T-helper 9 cell (primary cell): ENCODE results near the gene TAP2.
"Not testable (repeated sequence)": the region's sequence is repeated elsewhere in the genome, so short reads cannot be mapped to it uniquely, and the experiment has no call there.

Source experiments
- DNase-seq: peaks from one replicate; pipeline ENCODE4 v3.0.0-alpha.2; 2020
- total RNA-seq, 2 donors: gene quantifications; one replicate each; lab custom pipeline; 2026; lab: John Stamatoyannopoulos, UW

Gene TAP2
- 58.8 to 81.6 reads per million in 2 donors for total RNA-seq

DNA sequence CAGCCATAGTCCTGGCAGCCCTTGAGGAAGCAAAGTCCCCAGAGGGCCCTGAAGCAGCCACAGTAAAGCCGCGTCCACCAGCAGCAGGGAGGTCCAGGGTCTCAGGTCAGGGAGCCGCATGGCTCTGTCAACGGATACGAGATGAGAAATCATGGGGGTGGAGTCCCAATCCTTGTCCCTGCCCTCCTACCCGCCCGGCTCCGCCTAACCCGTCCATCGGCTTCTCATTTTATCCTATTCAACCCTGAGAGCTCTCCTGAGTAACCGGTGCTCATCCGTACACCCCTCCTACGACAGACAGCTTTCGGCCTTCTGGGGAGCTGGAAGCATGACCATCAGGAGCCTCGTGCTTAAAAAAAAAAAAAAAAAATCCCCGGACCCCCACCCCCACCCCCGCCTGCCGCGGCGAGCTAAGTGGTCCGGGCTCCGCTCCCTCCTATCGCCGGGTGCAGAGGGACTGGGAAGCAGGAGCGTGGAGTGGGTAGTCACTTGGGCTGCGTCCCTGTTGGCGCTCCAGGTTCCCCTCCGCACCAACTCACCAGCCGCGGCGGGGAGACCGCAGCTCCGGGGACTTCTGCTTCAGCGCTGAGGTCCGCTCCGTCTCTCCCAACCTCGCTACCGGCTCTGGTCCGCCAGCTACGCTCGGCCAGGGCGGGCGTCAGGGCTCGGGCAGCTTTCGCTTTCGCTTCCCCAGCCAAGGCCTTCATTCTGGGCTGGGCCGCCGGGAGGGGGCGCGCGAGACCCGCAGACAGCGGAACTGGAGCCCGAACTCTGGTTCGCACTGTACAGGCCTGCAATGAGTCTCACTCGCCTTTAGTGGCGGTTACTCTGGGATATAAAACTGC, at the start of gene TAP2:
Gene TAP2 (minus strand): TSS at position 626 of the 845 bp plus-strand sequence. CDS start 506 bp downstream, at position 120.
- peak; percentile 99 for DNase-seq

DNA sequence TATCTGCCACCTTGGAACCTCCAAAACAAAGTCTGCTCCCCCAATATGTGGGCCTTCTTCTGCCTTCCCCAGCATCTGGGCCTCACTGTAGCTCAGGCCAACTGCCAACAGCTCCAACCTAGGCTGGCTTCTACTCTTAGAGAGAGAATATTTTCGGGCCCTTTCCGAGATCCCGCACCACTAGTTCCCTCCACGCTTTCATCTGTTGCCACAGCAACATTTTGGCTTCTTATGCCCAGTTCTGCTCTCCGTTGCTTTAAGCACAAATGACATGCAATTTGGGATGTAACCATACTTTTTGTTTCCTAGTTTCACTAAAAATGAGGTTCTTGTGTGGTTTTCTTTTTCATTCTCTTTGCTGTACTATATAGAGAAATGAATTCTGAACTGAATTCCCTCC, 49.1 kb upstream of the TAP2 start:
- no peak for DNase-seq

DNA sequence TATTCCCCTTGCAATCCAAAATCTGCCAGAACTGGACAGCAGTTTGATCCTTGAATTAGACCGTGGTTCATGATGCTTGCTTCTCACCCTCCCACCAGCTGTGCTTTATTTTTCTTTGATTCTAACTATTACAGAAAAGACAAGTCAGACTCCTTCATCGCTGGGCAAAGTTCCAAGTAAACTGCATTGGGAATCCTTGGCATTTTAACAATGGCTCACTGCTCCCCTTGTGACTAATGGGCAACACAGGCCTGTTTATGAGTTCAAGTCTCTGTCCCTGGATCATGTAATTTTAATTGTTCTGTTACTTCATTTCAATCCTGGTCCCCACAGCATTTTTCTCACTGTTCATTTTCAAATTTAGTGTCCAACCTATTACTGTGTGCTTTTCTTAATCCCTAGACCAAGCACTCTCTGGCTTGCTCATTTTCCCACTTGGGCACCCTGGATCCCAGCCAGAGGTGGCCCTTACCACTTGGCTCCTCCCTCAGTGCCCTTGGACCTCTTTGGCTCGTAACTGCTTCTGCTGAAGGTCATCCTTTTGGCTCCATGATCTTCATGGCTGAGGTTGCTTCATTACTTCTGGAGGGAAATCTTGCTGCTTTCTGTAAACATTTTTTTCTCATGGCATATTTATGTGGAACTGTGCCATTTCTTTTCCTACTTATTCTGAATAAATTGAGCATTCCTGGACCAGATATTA, 48.3 kb upstream of the TAP2 start:
- no peak for DNase-seq

DNA sequence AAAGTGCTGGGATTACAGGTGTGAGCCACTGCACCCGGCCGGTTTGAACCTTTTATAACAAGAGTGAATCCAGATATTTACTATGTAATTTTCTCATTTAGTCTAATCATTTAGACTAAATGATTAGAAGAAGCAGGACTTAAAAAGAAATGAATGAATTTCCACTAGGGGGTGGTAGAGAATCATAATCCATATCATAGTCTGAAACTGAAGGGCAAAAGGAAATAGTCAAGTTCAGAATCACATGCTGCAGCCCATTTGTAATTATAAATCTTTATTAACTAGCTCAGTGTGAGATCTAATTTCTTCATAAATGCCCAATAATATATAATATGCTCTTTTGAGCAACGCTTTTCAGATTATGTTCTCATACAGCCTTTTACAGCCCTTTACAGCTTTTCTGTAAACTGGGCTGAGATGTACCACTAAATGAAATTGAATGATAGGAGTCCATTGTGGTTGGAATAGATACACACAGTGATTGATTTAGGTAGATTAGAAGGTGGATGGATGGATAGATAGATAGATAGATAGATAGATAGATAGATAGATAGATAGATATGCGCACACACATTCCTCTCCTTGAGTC, 47.3 kb upstream of the TAP2 start:
- DNase-seq: no peak

DNA sequence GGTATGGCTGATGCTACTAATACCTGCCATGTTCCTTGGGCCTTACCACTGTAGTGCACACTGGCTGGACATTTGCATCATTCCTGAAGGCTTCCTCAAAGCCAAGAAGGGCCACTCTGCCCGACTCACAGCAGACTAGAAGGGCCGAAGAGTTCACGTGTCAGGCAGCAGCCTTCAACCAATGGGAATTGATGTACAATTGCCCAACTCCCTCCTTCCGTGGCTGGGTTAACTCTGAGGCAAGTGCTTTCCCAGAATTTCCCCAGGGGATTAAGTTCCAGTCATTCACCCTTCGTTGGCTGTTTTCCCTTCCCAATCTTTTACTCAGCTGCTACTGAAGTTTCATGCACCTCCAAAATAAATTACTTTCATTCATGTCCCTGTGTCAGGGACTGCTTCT, 45.2 kb upstream of the TAP2 start:
- no peak for DNase-seq

DNA sequence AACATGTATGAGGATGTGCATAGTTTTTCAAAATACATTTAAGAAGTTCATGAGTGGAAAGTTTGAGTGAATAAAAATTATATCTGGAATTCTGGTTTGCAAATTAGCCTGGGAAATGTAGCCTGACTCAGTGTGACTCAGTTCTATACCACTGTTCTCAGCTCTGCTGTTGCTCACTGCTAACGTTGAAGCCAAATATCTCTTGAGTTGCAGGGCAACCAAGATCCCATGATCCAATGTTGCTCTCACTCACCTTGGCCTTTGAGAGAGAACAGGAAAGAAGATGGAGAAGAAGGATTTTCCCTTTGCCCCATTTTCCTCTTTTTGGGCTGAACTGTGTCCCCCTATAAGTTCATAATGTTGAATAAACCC, 44.3 kb upstream of the TAP2 start:
- no peak for DNase-seq

DNA sequence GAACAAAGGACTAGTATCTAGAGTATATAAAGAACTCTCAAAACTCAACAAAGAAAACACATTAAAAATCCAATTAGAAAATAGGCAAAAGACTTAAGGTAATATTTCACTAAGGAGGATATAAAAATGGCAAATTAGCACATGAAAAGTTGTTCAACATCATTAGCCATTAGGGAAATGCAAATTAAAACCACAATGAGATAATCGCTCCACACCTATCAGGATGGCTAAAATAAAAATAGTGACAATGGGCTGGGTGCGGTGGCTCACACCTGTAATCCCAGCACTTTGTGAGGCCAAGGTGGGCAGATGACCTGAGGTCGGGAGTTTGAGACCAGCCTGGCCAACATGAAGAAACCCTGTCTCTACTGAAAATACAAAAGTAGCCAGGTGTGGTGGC, 42.4 kb upstream of the TAP2 start:
- DNase-seq: not testable (repeated sequence)

DNA sequence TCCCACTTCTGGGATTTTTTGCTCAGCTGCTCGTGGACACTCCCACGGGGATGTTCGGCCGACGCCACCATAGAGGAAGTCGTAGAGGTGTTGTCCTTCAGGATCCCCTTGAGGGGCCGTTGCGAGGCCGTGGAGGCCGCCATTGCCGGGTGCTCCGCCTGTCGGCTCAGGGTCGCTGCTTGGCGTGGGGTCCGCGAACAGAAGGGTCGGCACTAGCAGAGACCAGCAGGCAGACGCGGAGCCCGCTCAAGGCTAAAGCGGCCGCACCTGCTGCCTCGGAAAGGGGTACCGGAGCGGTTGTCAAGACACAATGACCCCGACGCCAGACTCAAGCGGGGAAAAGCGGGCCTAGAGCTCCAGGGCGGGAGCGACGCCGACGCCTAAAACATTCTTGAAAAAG, 41.2 kb upstream of the TAP2 start:
- no peak for DNase-seq

DNA sequence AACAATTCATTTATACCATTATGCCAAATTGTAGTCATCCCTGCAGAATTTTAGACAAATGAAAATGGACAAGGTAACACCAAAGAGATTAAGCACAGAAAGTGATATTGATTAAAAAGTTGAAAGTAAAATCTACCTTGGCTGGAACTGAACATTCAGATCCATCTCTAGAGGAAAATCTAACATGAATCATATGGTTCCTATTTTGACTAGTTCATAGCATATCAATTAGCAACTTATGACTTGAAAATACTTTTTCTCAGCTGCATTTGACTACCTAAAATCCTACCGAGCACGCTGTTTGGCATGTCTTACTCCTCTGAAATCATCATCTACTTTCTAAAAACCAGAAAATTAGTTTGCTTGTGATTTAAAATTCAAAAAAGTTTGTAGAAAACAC, 38.1 kb upstream of the TAP2 start:
- DNase-seq: no peak

DNA sequence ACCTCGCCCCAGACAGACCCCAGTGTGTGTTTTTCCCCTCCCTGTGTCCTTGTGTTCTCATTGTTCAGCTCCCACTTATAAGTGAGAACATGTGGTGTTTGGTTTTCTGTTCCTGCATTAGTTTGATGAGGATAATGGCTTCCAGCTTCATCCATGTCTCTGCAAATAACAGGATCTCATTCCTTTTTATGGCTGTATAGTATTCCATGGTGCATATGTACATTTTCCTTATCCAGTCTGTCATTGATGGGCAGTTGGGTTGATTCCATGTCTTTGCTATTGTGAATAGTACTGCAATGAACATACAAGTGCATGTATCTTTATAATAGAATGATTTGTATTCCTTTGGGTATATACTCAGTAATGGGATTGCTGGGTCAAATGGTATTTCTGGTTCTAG, 35.4 kb upstream of the TAP2 start:
- not testable (repeated sequence) for DNase-seq

DNA sequence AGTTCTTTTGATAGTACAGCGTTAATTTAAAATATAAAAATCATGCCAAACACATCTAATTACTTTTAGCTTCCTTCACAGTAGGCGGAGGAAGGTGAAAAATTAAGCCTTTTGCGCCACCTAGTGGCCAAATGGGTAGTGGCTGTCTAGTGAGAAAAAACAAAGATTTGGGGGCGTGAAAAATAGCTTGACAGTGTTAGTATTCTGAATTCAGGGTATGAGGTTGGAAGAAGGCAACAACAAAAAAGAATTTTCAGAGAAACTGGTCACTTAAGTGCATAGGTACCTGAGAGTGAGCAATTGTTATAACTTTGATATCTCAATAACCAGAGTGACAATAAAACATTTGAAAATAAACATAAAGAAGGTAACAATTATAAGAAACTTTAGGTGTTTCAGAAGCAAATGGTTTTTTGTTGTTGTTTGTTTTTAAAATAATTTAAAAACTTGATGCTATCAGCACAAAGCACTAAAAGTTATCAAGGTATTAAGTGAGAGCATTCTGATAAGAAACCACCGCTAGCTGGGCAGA, 29.8 kb upstream of the TAP2 start:
- peak; percentile 89 for DNase-seq

DNA sequence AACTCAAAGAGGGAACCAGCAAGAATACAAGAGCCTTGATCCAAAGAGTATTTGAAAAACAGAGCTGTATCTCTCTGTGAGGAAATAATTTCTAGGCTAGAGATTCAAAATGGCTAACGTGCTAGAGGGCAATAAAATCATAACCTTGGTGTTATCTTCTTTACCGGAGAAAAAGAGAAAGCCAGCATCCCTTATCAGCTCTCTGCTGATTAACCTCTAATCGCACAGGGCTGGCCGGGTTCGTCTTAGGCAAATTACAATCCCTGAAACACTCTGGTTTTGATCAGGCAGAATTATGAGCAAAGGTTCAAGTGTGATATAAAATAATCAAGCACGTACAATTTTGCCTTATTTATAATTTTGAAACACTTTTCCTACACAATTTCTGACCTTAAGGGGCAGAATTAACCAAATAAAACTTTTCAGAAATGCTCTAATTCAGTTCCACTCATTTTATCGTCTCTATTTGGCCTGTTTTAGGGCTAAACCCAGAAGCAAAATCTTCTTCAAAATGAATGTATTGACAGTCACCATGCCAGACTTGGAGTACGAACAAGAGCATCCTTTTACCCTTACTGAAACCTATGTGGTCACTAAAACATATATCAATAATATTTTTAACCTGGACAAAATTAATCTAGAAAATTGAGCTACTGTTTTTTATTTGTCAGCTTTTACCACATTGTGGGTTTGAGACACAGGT, 29.2 kb upstream of the TAP2 start:
- DNase-seq: no peak

DNA sequence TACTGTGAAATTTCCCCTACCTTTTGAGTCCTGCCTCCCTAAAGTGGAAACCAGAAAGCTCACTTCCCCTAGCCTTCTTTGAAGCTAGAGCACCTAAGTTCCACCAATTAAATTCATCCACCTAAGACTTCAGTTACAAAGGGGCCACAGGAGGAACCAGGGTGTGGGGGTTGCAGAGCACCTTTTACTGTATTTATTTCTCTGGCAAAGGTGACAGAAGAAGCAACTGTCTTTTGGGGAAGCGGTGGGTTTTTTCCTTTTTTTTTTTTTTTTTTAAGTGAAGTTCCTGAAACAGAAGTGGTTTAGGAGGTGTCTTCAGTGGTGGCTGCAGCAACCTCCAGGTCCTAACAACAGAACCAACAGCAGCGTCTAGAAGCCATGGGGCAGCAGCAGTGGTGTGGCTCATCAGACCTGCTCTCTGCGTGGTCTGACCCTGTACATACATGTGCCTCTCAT, 28.5 kb upstream of the TAP2 start:
- DNase-seq: no peak

DNA sequence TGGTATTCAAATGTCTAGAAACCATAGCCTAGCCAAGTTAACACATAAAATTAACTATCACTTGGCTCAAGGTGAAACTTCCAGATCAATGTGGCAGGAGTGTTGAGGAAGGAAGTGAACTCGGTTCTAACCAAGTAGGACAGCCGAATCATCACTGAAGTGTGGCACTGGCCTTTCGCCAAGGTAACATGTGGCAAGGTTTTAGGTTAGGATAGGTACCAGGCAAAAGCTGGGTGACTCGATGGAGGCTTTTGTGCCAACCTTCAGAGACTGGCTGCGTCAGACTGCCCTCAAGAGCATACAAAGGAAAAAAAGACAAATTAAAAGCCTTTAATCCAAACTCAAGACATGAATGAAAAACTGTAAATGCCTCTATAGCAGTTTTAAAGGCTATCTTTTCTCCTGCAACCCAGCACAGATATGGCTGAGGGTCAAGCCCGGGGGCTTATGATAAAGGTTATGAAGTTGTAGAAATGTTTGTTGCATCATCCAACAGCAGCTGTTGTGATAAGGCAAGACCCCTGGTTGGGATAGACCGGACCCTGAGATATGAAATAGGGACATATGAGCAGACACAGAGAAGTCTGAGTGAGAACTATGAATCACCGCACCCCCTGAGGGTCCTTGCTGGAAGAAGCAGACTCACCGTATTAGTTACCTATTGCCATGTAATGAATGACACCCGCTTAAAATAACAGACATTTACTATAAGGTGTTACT, 27.3 kb upstream of the TAP2 start:
- no peak for DNase-seq

DNA sequence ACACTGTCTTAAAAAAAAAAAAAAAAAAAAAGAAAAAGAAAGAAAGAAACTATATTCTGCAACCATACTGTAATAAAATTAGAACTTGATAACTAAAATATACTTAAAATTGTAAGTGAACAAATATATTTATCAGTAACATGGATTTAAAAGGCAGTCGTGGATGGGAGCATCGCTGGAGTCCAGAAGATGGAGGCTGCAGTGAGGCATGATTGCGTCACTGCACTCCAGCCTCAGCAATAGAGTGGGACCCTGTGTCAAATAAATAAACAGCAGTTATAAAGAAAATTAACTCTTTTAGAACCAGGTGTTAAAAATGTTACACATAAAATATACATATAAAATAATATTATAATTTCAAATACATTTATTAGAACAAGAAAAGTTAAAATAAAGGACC, 24.2 kb upstream of the TAP2 start:
- DNase-seq: no peak

DNA sequence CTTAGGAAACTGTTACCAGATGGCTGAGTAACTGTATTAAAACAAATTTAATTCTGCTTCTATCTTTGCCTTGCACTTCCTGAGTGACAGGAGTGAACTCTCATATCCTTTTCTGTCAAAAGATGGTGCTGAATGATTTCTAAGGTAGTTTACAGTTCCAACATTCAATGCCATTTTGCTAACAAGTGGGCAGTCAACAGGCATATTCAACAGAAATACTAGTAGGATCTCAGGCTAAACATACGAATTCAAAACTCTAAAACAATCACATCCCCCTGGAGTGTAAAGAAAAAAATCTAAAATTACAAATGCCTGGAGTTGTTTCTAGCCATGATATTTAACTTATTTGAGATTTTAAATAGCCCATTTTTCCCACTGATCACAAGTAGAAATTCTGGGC, 22.1 kb upstream of the TAP2 start:
- no peak for DNase-seq

DNA sequence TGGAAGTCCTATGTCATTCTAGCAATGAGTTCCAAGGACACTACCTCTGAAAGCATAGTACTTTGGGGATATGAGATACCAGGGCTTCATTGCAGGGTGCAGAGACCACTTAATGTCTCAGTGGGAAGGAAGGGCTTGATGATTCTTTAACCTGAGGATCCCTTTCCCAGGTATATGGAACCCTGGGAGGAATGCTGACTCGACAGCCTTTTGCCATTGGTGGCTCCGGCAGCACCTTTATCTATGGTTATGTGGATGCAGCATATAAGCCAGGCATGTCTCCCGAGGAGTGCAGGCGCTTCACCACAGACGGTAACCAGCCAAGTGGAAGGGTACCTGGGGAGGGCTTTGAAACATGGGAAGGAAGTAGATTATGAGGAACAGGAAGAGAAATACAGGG, 19.7 kb upstream of the TAP2 start:
- no peak for DNase-seq

DNA sequence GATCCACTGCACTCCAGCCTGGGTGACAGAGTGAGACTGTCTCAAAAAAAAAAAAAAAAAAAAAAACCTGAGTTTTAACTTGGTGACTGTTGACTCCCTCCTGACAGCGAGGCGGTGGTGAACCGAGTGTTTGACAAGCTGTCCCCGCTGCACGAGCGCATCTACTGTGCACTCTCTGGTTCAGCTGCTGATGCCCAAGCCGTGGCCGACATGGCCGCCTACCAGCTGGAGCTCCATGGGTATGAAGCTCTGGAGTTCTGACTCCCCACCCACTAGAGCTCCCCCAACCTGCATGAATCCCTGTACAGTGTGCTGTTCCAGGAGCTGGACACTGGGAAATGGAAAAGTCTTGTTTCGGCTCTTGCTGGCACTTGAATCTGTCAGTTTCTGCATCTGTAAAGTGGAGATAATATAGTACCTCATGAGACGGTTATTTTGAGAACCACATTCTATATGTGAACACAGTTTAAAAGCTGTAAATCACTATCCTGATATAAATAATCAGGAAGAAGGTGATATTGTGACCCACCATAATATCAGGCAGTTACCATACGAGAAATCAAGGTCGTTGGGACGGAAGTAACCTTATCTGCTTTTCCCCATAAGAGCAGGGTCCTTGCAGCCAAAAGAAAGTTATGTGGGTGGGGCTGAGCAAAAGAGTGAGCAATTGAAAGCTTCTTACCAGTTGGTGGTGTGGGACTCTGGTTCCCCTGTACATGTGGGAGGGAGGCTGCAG, 18.8 kb upstream of the TAP2 start:
- no peak for DNase-seq

DNA sequence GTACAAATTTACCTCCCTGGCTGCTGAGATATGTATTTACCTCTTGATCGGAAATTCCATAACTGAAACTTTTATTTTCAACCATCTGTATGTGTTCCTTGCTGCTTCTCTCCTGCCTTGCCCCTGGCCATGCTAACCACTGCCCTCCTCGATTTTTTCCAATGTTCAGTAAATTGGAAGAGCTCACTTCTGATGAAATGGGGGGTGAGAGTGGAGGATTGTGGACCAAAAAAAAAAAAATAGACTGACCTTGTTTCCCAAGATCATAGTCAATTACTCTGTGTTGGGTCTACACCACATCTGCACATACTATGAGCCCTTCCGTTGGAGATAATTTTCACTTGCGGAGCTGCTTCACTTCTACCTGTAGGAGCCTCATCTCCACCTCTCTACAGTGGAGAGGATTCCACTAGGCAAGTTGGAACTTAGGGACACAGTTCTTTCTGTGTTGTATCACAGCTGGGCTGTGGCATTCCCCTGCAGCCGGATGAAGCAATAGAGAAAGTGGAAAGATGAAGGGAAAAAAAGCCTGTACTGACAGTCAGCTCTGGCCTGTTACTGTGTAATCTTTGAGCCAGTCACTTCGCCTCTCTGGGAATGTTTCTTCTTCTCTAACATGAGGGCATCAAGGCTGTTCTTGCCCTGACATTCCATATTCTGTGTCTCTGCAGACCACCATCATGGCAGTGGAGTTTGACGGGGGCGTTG, 17.1 kb upstream of the TAP2 start:
- DNase-seq: no peak

DNA sequence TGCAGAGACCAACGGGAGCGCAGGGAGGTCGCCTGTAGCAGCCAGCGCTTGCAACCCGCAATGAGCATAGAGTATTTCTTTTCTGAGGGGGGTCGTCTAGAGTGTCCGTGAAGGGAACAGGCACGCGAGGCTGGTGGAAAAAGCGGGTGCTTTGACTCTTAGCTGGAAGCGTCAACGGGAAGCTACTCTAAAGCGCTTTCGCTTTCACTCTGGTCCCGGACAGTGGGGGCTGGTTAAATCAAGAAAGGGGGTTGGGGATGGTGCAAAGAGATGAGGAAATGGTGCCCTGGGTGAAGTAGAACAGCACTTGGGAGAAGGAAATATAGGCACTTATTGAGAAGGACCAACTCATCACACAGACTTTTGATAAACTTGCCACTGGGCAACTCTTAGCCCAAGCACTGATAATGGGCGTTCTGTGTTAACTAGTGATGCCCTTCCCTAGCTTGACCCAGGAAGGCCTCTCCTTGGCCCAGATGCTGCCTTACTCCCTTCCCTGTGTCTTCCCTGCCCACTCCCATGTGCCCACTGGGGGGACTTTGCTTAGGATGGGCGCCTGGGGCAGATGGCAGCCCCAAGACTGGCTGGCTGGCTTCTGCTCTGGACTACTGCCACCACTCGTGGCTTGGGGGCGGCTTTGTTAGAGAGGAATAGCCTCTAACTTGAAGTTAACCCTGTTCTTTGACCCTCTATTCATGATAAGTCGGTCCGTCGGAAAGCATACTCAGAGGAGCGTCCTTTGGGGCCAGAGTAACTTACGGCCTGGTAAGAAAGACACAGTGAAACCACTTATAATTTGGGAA, 16.0 kb upstream of the TAP2 start:
- peak; percentile 36 for DNase-seq
